Retinal pigment epithelial cell (primary cell): ENCODE measurements around the gene CTNNAL1.

Source experiments
- DNase-seq: peaks from one replicate; pipeline ENCODE4 v3.0.0-alpha.2; 2010; ENCODE audit warnings: low read depth
- H3K4me3 ChIP-seq: 2 replicates; pipeline ENCODE4 v1.5.1; 2011; ENCODE audit warnings: mild to moderate bottlenecking, low read length, control low read depth, moderate library complexity
- TF ChIP-seq, protein P1 (sequence below): conservative IDR thresholded peaks from 2 replicates; pipeline ENCODE4 v1.5.1; 2011; ENCODE audit warnings: low read depth, low read length, control low read depth, inconsistent platforms

Gene CTNNAL1

GRCh38 chr9:109027176-109027575 is 13.9 kb upstream of the CTNNAL1 start:
- no peak overlapping the region for H3K4me3 ChIP-seq
- TF ChIP-seq, protein P1, sequence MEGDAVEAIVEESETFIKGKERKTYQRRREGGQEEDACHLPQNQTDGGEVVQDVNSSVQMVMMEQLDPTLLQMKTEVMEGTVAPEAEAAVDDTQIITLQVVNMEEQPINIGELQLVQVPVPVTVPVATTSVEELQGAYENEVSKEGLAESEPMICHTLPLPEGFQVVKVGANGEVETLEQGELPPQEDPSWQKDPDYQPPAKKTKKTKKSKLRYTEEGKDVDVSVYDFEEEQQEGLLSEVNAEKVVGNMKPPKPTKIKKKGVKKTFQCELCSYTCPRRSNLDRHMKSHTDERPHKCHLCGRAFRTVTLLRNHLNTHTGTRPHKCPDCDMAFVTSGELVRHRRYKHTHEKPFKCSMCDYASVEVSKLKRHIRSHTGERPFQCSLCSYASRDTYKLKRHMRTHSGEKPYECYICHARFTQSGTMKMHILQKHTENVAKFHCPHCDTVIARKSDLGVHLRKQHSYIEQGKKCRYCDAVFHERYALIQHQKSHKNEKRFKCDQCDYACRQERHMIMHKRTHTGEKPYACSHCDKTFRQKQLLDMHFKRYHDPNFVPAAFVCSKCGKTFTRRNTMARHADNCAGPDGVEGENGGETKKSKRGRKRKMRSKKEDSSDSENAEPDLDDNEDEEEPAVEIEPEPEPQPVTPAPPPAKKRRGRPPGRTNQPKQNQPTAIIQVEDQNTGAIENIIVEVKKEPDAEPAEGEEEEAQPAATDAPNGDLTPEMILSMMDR, result no peak
- peak; percentile 40 for DNase-seq

DNA sequence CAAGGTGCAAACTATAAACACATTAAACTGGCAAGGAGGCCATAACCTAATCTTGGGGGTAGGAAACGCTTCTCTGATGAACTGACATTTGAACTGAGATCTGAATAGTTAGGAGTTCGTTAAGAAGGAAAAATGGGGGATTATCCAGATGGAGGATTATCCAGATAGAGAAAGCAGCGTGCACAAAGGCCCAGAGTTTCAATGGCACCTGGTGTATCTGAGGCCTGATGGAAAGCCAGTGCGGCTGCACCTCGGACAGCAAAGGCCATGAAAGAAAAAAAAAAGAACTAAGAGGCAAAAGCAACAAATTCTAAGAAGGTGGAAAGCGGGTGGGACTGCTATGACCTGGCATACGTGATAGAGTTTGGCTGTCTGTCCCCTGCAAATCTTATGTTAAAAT is 13.0 kb upstream of the CTNNAL1 start:
- TF ChIP-seq, protein P1, result no peak
- no peak for DNase-seq
- no peak overlapping the region for H3K4me3 ChIP-seq

- DNase-seq, result no peak
- TF ChIP-seq, protein P1, result no peak
- no peak overlapping the region for H3K4me3 ChIP-seq
Measured at GRCh38 chr9:109022873-109023272, 9.6 kb upstream of the CTNNAL1 start.

DNA sequence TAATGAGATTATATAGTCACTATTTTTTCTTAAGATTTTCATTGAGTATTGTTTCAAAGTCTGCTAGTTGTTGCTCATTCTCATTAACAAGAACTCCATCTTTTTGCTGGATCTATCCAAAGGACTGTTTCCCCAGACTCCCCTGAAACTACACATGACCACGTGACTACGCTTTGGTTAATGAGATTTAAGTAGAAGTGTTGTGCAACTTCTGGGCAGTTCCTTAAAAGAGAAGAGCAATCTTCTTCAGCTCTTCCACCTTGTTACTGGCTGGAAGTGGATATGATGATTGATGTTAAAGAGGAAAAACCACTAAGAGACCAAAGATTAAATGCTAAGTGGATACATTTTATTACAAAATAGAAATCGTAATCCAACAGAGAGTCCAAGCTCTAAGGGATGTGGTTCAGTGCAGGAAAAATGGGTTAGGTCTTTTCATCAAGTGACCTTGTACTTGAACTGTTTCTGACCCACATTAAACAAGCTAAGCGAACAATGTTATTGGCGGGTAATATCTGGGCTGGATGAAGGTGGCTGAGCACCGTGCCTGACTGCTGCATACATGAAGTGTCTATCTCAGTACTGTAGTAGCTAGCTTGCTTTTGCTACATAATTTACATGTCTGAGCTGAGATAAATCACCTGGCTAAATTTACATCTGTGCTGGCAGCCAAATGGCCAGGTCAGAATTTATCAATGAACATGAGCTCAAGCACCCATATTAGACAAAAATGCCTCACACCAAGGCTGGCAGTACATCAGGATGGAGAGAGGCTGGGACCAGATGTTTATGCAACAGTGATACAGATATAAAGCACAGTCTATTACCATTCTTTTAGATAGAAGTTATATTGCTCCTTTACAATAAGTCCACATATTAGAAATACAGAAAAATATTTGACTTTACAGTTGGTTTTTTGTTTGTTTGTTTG is 7.5 kb upstream of the CTNNAL1 start:
- no peak overlapping the region for H3K4me3 ChIP-seq
- TF ChIP-seq, protein P1, result no peak

DNA sequence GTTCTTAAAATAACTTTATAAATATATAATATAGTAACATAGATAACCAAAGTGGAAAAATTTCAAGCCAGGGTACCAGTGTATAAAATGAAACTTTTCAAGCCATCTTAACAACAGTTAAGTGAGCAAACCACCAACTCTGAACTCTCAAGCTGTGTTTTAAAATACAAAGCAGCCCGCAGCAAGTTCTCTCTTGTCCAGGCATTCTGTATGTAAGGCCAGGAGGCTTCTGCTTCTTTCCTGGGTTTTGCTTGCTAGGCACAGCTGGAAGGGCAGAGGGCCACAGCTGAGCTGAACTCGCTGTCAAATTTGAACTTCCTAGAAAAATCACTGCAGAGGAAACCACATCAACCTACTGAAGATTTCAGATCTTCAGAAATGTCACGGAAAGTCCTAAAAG is 6.8 kb upstream of the CTNNAL1 start:
- no peak overlapping the region for H3K4me3 ChIP-seq
- TF ChIP-seq, protein P1, result no peak
- DNase-seq, result no peak

More for the DNA sequence above, 7.5 kb upstream of the CTNNAL1 start:
- DNase-seq, result no peak

GRCh38 chr9:109019420-109019819 is 6.1 kb upstream of the CTNNAL1 start:
- no peak for DNase-seq
- TF ChIP-seq, protein P1, result no peak
- no peak overlapping the region for H3K4me3 ChIP-seq

DNA sequence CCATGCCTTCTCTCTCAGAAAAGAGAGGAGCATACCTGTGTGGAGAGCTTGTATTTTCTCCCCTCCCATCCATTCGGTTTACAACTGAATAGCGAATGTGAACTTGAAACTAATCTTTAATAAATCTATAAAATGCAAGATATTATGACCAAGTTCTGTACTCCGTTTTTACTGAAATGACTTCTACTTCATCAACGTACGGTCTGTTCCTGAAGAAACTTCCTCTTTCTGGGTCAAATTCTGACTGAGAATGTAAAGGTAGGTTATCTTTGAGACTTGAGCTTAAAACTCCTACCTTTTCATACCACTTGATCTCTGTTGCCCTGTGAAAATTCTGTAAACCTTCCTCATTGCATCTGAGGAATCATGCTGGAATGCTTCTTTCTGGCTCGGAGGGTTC is 4.2 kb upstream of the CTNNAL1 start:
- DNase-seq, result no peak
- TF ChIP-seq, protein P1, result no peak
- H3K4me3 ChIP-seq, result no peak overlapping the region
